Upper lobe of left lung (tissue), 6 donors: ENCODE results near the gene GLI3. TPM values are rescaled to one million over a fixed set of nuclear protein-coding genes. Genes with fewer than 3 reads are reported as not detected.

Experiments used
- ATAC-seq, 2 donors: fragments of 200-7000 bp; cut with Tn5 transposase; one replicate each; pipeline ENCODE4 v1.9.1; 2022; ENCODE audit warnings: mild to moderate bottlenecking in 2 of 2, moderate library complexity in 2 of 2; ENCODE audit not compliant: low FRiP score in 2 of 2
- DNase-seq, 2 donors: peaks; one replicate each; pipeline ENCODE4 v3.0.0-alpha.2; 2019 to 2020
- H3K27ac ChIP-seq, 4 donors: fragments of 200-600 bp; sonication (generic); one replicate each; pipeline ENCODE4 v1.5.1; 2016 to 2019
- H3K27me3 ChIP-seq, 4 donors: fragments of 200-600 bp; sonication (generic); one replicate each; pipeline ENCODE4 v1.5.1; 2017 to 2019
- H3K36me3 ChIP-seq, 4 donors: fragments of 200-600 bp; sonication (generic); one replicate each; pipeline ENCODE4 v1.5.1; 2016 to 2019
- H3K4me1 ChIP-seq, 4 donors: fragments of 200-600 bp; sonication (generic); one replicate each; pipeline ENCODE4 v1.5.1; 2018 to 2019
- H3K4me3 ChIP-seq, 4 donors: fragments of 200-600 bp; sonication (generic); one replicate each; pipeline ENCODE4 v1.5.1; 2017 to 2019; ENCODE audit warnings: mild to moderate bottlenecking in 2 of 4, moderate library complexity in 1 of 4
- H3K9me3 ChIP-seq, 4 donors: fragments of 200-600 bp; sonication (generic); one replicate each; pipeline ENCODE4 v1.5.1; 2018 to 2019
- CTCF ChIP-seq, 6 experiments: fragments of 450-650 bp in 4 of 6; fragments of 200-600 bp in 2 of 6; sonication (generic) in 2 of 6; IDR thresholded peaks; one replicate each; pipeline ENCODE4 v1.5.1; 2016 to 2019; ENCODE audit warnings: antibody characterized with exemption in 6 of 6
- EP300 ChIP-seq, 4 donors: sonication (generic); formaldehyde crosslinking; IDR thresholded peaks; one replicate each; pipeline ENCODE4 v1.5.1; 2017; ENCODE audit warnings: antibody characterized with exemption in 4 of 4, control low read depth in 2 of 4
- POLR2A ChIP-seq, 4 donors: fragments of 450-650 bp; IDR thresholded peaks; one replicate each; pipeline ENCODE4 v1.5.1; 2016 to 2017; ENCODE audit warnings: antibody characterized with exemption in 4 of 4, mild to moderate bottlenecking in 2 of 4
- POLR2AphosphoS5 ChIP-seq, 2 donors: sonication (generic); formaldehyde crosslinking; IDR thresholded peaks; one replicate each; pipeline ENCODE4 v1.5.1; 2017; ENCODE audit warnings: antibody characterized with exemption in 2 of 2
- WGBS, 2 donors: methylation state at CpG; one replicate each; pipeline ENCODE4 v1.1.5; 2017 to 2018; 5-methylcytosine and 5-hydroxymethylcytosine counted together
- total RNA-seq, 6 donors: library from RNA; depleted of rRNA in 4 of 6; stranded (reverse); fragments of >200 nt in 4 of 6; gene quantifications; one replicate each; pipeline versions ENCODE4 v1.1.0 to v1.2.1, GENCODE V29; 2016 to 2021
- donor health status: DM: no; HTN: no; CAD: no; lungs with moderate emphysema.
- donor health status: DM: no; HTN: yes; CAD: no; lungs with severe emphysema.

GLI3 gene
- total RNA-seq, 6 donors from 2014 or later: 5.2 to 19.4 (median 14.9) TPM

- 76 to 86% methylated on average over 9 of the region's 9 CpGs for WGBS, 2 donors
- Histone ChIP-seq H3K27ac (no peak overlapping the region), H3K36me3 (no peaks in the 10 kb centered on the region), H3K9me3 (no peaks in the 10 kb centered on the region), H3K4me1 (peaks cover 0 to 3% (median 0%) of the 10 kb centered on the region in 4 donors), H3K27me3 (no peaks in the 10 kb centered on the region), H3K4me3 (no peak overlapping the region)
- no peak for DNase-seq
- ATAC-seq: no peak
- TF ChIP-seq CTCF (IDR thresholded peaks at IDR 0.05): no peak
- TF ChIP-seq POLR2AphosphoS5 (IDR thresholded peaks at IDR 0.05): no peak
- no peak for TF ChIP-seq EP300 (IDR thresholded peaks at IDR 0.05)
- no peak for TF ChIP-seq POLR2A (IDR thresholded peaks at IDR 0.05)
These were observed 312.2 kb downstream of the GLI3 start for GRCh38 chr7:41924796-41925195.

GRCh38 chr7:41922373-41922772 lies 314.6 kb downstream of the GLI3 start:
- ATAC-seq: no peak
- 62 to 79% methylated on average over 2 of the region's 2 CpGs for WGBS, 2 donors

GRCh38 chr7:41921453-41921981 lies 315.5 kb downstream of the GLI3 start:
- Histone ChIP-seq H3K4me1 (peaks cover 0 to 3% (median 0%) of the 10 kb centered on the region in 4 donors), H3K27ac (no peak overlapping the region), H3K9me3 (no peaks in the 10 kb centered on the region), H3K27me3 (no peaks in the 10 kb centered on the region), H3K4me3 (no peak overlapping the region), H3K36me3 (no peaks in the 10 kb centered on the region)
- 59 to 75% methylated on average over 3 of the region's 3 CpGs for WGBS, 2 donors
- ATAC-seq (peak; percentile 80 to 84), DNase-seq (no peak)
- TF ChIP-seq EP300 (IDR thresholded peaks at IDR 0.05) (no peak), POLR2AphosphoS5 (IDR thresholded peaks at IDR 0.05) (peak; percentile 33 to 63)

More at GRCh38 chr7:41922373-41922772, 314.6 kb downstream of the GLI3 start:
- H3K4me1 ChIP-seq: peaks cover 0 to 3% (median 0%) of the 10 kb centered on the region in 4 donors
- H3K27me3 ChIP-seq: no peaks in the 10 kb centered on the region
- H3K9me3 ChIP-seq: no peaks in the 10 kb centered on the region
- no peak for TF ChIP-seq POLR2AphosphoS5 (IDR thresholded peaks at IDR 0.05)
- no peak for TF ChIP-seq POLR2A (IDR thresholded peaks at IDR 0.05)
- TF ChIP-seq EP300 (IDR thresholded peaks at IDR 0.05): no peak
- H3K36me3 ChIP-seq: no peaks in the 10 kb centered on the region
- H3K4me3 ChIP-seq: no peak overlapping the region
- H3K27ac ChIP-seq: no peak overlapping the region
- no peak for DNase-seq

- no peaks in the 10 kb centered on the region for H3K36me3 ChIP-seq
- H3K4me1 ChIP-seq: peaks cover 0 to 3% (median 0%) of the 10 kb centered on the region in 4 donors
- H3K4me3 ChIP-seq: no peak overlapping the region
- no peaks in the 10 kb centered on the region for H3K27me3 ChIP-seq
- DNase-seq (no peak), ATAC-seq (no peak)
- no peak overlapping the region for H3K27ac ChIP-seq
- 93 to 94% methylated on average over 5 of the region's 5 CpGs for WGBS, 2 donors
- TF ChIP-seq POLR2A (IDR thresholded peaks at IDR 0.05) (no peak), CTCF (IDR thresholded peaks at IDR 0.05) (no peak), POLR2AphosphoS5 (IDR thresholded peaks at IDR 0.05) (no peak), EP300 (IDR thresholded peaks at IDR 0.05) (no peak)
- no peaks in the 10 kb centered on the region for H3K9me3 ChIP-seq
These were observed 318.4 kb downstream of the GLI3 start for GRCh38 chr7:41918597-41918996.

GRCh38 chr7:41916450-41916927 lies 320.5 kb downstream of the GLI3 start:
- H3K4me1 ChIP-seq: peaks cover 0 to 3% (median 0%) of the 10 kb centered on the region in 4 donors
- H3K36me3 ChIP-seq: no peaks in the 10 kb centered on the region
- no peak overlapping the region for H3K27ac ChIP-seq
- ATAC-seq: peak; percentile 71 to 92
- no peak overlapping the region for H3K4me3 ChIP-seq
- TF ChIP-seq CTCF (IDR thresholded peaks at IDR 0.05): no peak
- TF ChIP-seq POLR2AphosphoS5 (IDR thresholded peaks at IDR 0.05): peak; percentile 66 to 77
- no peak for TF ChIP-seq POLR2A (IDR thresholded peaks at IDR 0.05)
- TF ChIP-seq EP300 (IDR thresholded peaks at IDR 0.05): peak in 1 of 4 donors; percentile 29
- WGBS, 2 donors: 57 to 63% methylated on average over 5 of the region's 5 CpGs
- no peaks in the 10 kb centered on the region for H3K9me3 ChIP-seq
- no peaks in the 10 kb centered on the region for H3K27me3 ChIP-seq
- DNase-seq: no peak

- no peaks in the 10 kb centered on the region for H3K27me3 ChIP-seq
- H3K4me1 ChIP-seq: peaks cover 0 to 3% (median 0%) of the 10 kb centered on the region in 4 donors
- ATAC-seq: no peak
- no peaks in the 10 kb centered on the region for H3K9me3 ChIP-seq
- H3K27ac ChIP-seq: no peak overlapping the region
- no peak overlapping the region for H3K4me3 ChIP-seq
- DNase-seq: no peak
- TF ChIP-seq EP300 (IDR thresholded peaks at IDR 0.05): no peak
- TF ChIP-seq POLR2AphosphoS5 (IDR thresholded peaks at IDR 0.05): no peak
- TF ChIP-seq POLR2A (IDR thresholded peaks at IDR 0.05): no peak
- no peak for TF ChIP-seq CTCF (IDR thresholded peaks at IDR 0.05)
- H3K36me3 ChIP-seq: no peaks in the 10 kb centered on the region
- WGBS, 2 donors: 54 to 57% methylated on average over 1 of the region's 1 CpG
These were observed 321.1 kb downstream of the GLI3 start for GRCh38 chr7:41915871-41916270.
